CD4-positive, alpha-beta memory T cell (primary cell): ENCODE results near the gene TBC1D5. TPM values are rescaled to one million over a fixed set of nuclear protein-coding genes. Genes with fewer than 3 reads are reported as not detected.

Source experiments
- CTCF ChIA-PET: fragments of 350-600 bp; sonication (Branson Sonifier 250); formaldehyde crosslinking; loops from one replicate; lab custom pipeline; 2021; ENCODE audit warnings: inconsistent platforms; ENCODE audit not compliant: partially characterized antibody; lab: Charles Lee
- POLR2A ChIA-PET: fragments of 350-600 bp; sonication (Branson Sonifier 250); formaldehyde crosslinking; loops from one replicate; lab custom pipeline; 2021; ENCODE audit not compliant: partially characterized antibody; lab: Charles Lee
- DNase-seq, 5 donors: peaks; one replicate each; pipeline versions ENCODE4 v3.0.0 to v3.0.0-alpha.2; 2020 to 2022; ENCODE audit warnings: mixed read lengths in 1 of 5
- H3K27ac ChIP-seq: one replicate; pipeline ENCODE4 v1.7.0; 2013; ENCODE audit warnings: low read depth, low read length
- H3K27me3 ChIP-seq: 2 replicates; pipeline ENCODE4 v1.7.0; 2013; ENCODE audit warnings: mild to moderate bottlenecking, low read length, moderate library complexity; ENCODE audit not compliant: insufficient read depth
- H3K36me3 ChIP-seq: 2 replicates; pipeline ENCODE4 v1.7.0; 2013; ENCODE audit warnings: mild to moderate bottlenecking, low read length, moderate library complexity; ENCODE audit not compliant: insufficient read depth
- H3K4me1 ChIP-seq: 2 replicates; pipeline ENCODE4 v1.7.0; 2013; ENCODE audit warnings: mild to moderate bottlenecking, low read length, moderate library complexity; ENCODE audit not compliant: insufficient read depth
- H3K4me3 ChIP-seq, 2 donors: one replicate each; pipeline ENCODE4 v1.7.0; 2013; ENCODE audit warnings: low read length in 2 of 2, mild to moderate bottlenecking in 1 of 2
- H3K9me3 ChIP-seq, 2 donors: one replicate each; pipeline ENCODE4 v1.7.0; 2013; ENCODE audit warnings: low read length in 2 of 2, control low read depth in 1 of 2; ENCODE audit not compliant: control insufficient read depth in 1 of 2
- H3K27ac Mint-ChIP-seq, 7 donors: one replicate each; pipeline ENCODE4 v1.8.0; 2020 to 2021; ENCODE audit warnings: mixed read lengths in 7 of 7, mild to moderate bottlenecking in 6 of 7, inconsistent platforms in 3 of 7, moderate library complexity in 3 of 7
- H3K27me3 Mint-ChIP-seq, 2 donors: one replicate each; pipeline ENCODE4 v1.8.0; 2020 to 2021; ENCODE audit warnings: mixed read lengths in 2 of 2
- H3K36me3 Mint-ChIP-seq, 2 donors: one replicate each; pipeline ENCODE4 v1.8.0; 2020 to 2021; ENCODE audit warnings: mixed read lengths in 2 of 2, inconsistent platforms in 1 of 2, mild to moderate bottlenecking in 1 of 2
- H3K4me1 Mint-ChIP-seq, 4 donors: one replicate each; pipeline ENCODE4 v1.8.0; 2020 to 2021; ENCODE audit warnings: mixed read lengths in 4 of 4, mild to moderate bottlenecking in 1 of 4
- H3K4me3 Mint-ChIP-seq, 8 donors: one replicate each; pipeline ENCODE4 v1.8.0; 2020 to 2021; ENCODE audit warnings: mixed read lengths in 8 of 8, mild to moderate bottlenecking in 7 of 8, moderate library complexity in 6 of 8, inconsistent platforms in 3 of 8
- H3K9me3 Mint-ChIP-seq, 8 donors: one replicate each; pipeline ENCODE4 v1.8.0; 2020 to 2021; ENCODE audit warnings: mixed read lengths in 8 of 8, mild to moderate bottlenecking in 5 of 8, inconsistent platforms in 3 of 8, moderate library complexity in 1 of 8
- intact Hi-C: fragments of 100-400 bp; cut with micrococcal nuclease; formaldehyde crosslinking; loops from one replicate; pipeline ENCODE4 v1.15.1; 2023
- polyA plus RNA-seq, 2 donors: library from polyadenylated mRNA; unstranded; fragments of 300-500 nt; fragmentation: Illumina TruSeq; gene quantifications; one replicate each; pipeline ENCODE4 v1.2.3, GENCODE V29; 2021
- total RNA-seq, 2 experiments: library from RNA; stranded (reverse); gene quantifications; one replicate each; pipeline ENCODE4 v1.2.3, GENCODE V29; 2021

TBC1D5 gene
- total and polyA plus RNA-seq, 4 experiments from 2014 or later = 21.2 to 52.2 (median 43.3) TPM

DNA sequence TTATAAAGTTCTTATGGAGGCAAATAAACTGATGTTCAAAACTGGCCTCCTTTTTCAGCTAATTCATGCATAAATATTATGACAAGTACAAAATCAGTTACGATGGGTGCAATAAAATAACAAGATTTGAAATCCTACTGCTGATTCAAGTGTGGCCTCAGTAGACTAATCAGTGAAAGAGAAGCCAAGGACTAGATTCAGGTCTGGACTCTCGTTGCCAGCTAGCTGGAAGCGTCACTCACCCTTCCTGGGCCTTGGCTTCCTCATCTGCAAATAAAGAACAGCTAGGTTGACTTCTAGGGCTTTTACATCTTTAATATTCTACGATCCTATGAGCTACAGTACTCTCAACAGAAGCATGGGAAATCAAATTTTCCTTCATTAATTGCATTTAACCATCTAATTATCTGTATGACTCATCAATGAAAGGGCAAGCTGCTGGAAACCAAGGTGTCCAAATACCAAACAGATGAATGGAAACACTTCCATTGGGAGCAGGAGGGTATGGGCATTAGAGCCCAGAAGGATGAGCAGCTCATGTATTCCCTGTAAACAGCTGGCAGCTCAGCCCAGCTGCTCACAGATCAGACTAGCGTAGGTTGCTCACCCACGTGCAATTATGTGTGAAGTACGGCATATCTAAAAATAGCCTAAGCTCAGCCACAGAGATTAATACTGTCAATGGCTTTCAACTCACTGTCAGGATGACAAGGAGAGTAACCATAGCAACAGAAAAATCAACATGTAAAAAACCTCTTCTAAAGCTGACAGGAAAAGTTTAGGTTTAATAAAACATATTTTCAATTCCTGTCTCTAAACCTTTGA lies 562.8 kb downstream of the TBC1D5 start:
- no peak overlapping the region for H3K4me3 ChIP-seq
- peak; percentile 24 to 51 (median 41) for DNase-seq
- no peak overlapping the region for H3K27ac ChIP-seq
- ChIA-PET CTCF (no interaction called here), POLR2A (no interaction called here)
- Mint-ChIP-seq H3K9me3 (no peaks in the 10 kb centered on the region), H3K27ac (peak overlapping the region in 3 of 7 donors; percentile 35 to 68 (median 57)), H3K4me1 (peaks cover 15 to 31% (median 18%) of the 10 kb centered on the region in 4 donors), H3K4me3 (peak overlapping the region in 1 of 8 donors; percentile 27), H3K36me3 (peaks cover 15 to 28% of the 10 kb centered on the region in 2 donors), H3K27me3 (no peaks in the 10 kb centered on the region)
- H3K9me3 ChIP-seq = no peaks in the 10 kb centered on the region
- no peaks in the 10 kb centered on the region for H3K27me3 ChIP-seq
- intact Hi-C loops = no loop called here
- peaks cover 14% of the 10 kb centered on the region for H3K4me1 ChIP-seq
- H3K36me3 ChIP-seq = no peaks in the 10 kb centered on the region

DNA sequence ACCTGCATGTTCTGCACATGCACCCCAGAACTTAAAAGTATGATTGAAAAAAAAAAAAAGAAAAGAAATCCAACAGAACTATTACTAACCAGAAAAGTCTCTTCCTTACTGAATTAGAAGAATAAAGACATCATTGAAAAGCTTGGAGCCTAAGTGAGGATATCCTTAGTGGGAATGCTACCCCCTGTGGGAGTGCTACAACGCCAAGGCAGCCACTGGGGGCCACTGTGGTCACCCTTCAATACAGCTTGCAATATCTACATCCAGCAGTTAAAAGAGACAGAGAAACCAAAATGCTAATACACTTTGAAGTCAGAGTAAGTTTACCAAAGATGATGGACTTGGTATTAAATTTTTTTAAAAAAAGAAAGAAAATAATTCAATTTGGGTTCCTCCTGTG lies 565.7 kb downstream of the TBC1D5 start:
- Histone ChIP-seq H3K4me1 (peaks cover 10% of the 10 kb centered on the region), H3K36me3 (no peaks in the 10 kb centered on the region), H3K27ac (no peak overlapping the region), H3K9me3 (no peaks in the 10 kb centered on the region), H3K4me3 (no peak overlapping the region), H3K27me3 (no peaks in the 10 kb centered on the region)
- H3K4me3 Mint-ChIP-seq = no peak overlapping the region
- H3K27ac Mint-ChIP-seq = peak overlapping the region in 1 of 7 donors; percentile 57
- no peaks in the 10 kb centered on the region for H3K27me3 Mint-ChIP-seq
- H3K4me1 Mint-ChIP-seq = peaks cover 5 to 10% (median 6%) of the 10 kb centered on the region in 4 donors
- peaks cover 5 to 16% of the 10 kb centered on the region in 2 donors for H3K36me3 Mint-ChIP-seq
- DNase-seq = no peak
- intact Hi-C loops = no loop called here
- H3K9me3 Mint-ChIP-seq = no peaks in the 10 kb centered on the region
- CTCF ChIA-PET = interaction anchor here (0.5 to 1.3 kb wide), 3 partner anchors 19 to 293 kb away, joined by 3 read pairs; no protein-coding TSS in a partner anchor
- POLR2A ChIA-PET = no interaction called here

DNA sequence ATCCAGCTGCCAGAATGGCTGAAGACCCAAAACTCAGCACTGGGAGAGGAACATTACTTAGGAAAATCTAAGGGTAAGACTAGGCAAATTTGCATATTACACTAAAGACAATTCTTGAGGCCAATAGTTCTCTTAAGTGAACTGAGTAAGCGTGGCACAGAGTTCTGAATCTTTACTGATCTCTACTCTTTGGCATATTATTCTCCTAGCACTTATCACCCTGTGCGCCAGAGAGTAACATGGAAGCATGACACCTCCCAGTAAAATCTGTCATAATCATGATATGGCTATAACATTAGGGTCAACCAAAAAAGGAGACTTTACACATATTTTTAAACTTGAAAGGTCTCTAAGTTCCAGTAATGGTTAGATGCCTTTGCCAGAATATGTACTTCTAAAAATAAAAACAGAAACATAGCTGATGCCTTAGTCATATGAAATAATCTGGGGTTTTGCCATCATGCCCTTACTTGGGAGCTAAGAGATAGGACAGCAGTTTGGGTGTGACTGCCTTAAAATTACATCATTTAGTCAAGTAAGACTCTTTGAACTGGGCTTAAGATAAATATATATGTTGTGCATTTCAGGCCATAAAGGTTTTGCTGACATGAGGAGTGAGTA lies 567.1 kb downstream of the TBC1D5 start:
- intact Hi-C loops = no loop called here
- Histone ChIP-seq H3K4me1 (peaks cover 10% of the 10 kb centered on the region), H3K27me3 (no peaks in the 10 kb centered on the region), H3K4me3 (no peak overlapping the region), H3K36me3 (no peaks in the 10 kb centered on the region), H3K9me3 (no peaks in the 10 kb centered on the region), H3K27ac (no peak overlapping the region)
- Mint-ChIP-seq H3K27ac (no peak overlapping the region), H3K4me3 (no peak overlapping the region), H3K27me3 (no peaks in the 10 kb centered on the region), H3K4me1 (peaks cover 2 to 7% (median 5%) of the 10 kb centered on the region in 4 donors), H3K36me3 (peaks cover 6 to 13% of the 10 kb centered on the region in 2 donors), H3K9me3 (no peaks in the 10 kb centered on the region)
- POLR2A ChIA-PET = no interaction called here
- no peak for DNase-seq
- CTCF ChIA-PET = interaction anchor here (0.9 to 1.3 kb wide), 4 partner anchors 8 to 339 kb away, joined by 3 to 4 read pairs (median 3); no protein-coding TSS in a partner anchor

DNA sequence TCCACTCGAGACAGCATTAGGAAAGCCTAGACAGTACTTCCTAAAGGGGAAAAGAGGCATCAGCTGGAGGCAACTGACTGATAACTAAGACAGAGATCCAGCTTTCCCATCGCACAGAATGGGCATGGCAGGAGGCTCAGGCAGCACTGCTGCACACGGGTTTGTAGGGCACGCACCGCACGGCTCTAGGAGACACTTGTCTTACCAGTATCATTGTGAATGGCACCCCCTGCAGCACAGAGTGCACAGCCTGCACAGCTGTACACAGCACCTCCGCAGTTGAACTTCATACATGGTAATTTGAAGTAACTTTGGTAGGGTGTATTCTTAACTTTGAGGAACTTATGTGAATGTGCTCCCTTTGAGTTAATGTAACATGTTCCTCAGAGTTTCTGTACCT lies 576.1 kb downstream of the TBC1D5 start:
- Histone ChIP-seq H3K9me3 (no peaks in the 10 kb centered on the region), H3K4me3 (no peak overlapping the region), H3K36me3 (peaks cover 14% of the 10 kb centered on the region), H3K27me3 (no peaks in the 10 kb centered on the region), H3K4me1 (no peaks in the 10 kb centered on the region), H3K27ac (no peak overlapping the region)
- Mint-ChIP-seq H3K9me3 (no peaks in the 10 kb centered on the region), H3K27ac (peak overlapping the region in 1 of 7 donors; percentile 36), H3K4me1 (no peaks in the 10 kb centered on the region), H3K27me3 (no peaks in the 10 kb centered on the region), H3K36me3 (peaks cover 52 to 53% of the 10 kb centered on the region in 2 donors), H3K4me3 (no peak overlapping the region)
- intact Hi-C loops = no loop called here
- POLR2A ChIA-PET = interaction anchor here (0.9 kb wide), 1 partner anchor 15 kb away, joined by 3 read pairs; no protein-coding TSS in a partner anchor
- DNase-seq = no peak
- CTCF ChIA-PET = interaction anchor here (0.9 kb wide), 1 partner anchor 9 kb away, joined by 4 read pairs; no protein-coding TSS in a partner anchor

DNA sequence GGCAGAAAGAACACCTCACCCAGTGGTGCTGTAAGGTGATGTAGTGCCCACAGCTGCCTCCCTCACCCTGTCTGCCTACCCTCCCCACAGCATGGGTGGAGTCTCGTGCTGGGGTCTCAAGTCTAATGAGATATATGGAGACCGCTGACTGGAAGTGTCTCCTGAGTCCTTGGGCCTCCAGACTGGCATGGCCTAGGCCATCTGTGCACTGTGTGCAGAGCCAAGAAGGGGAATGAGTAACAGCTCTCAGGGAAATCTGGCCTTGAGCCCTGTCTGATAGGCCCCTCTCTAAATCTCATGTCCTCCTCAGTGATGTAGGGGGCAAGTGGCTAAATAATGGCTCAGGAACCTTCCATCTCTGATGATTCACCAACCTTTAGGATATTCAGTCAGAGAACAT lies 580.3 kb downstream of the TBC1D5 start:
- Histone ChIP-seq H3K4me3 (no peak overlapping the region), H3K4me1 (no peaks in the 10 kb centered on the region), H3K36me3 (peaks cover 14% of the 10 kb centered on the region), H3K27me3 (no peaks in the 10 kb centered on the region), H3K27ac (no peak overlapping the region), H3K9me3 (no peaks in the 10 kb centered on the region)
- CTCF ChIA-PET = no interaction called here
- Mint-ChIP-seq H3K9me3 (no peaks in the 10 kb centered on the region), H3K36me3 (peaks cover 55 to 63% of the 10 kb centered on the region in 2 donors), H3K27ac (peak overlapping the region in 1 of 7 donors; percentile 36), H3K4me1 (no peaks in the 10 kb centered on the region), H3K4me3 (no peak overlapping the region), H3K27me3 (no peaks in the 10 kb centered on the region)
- no peak for DNase-seq
- intact Hi-C loops = no loop called here
- POLR2A ChIA-PET = no interaction called here

DNA sequence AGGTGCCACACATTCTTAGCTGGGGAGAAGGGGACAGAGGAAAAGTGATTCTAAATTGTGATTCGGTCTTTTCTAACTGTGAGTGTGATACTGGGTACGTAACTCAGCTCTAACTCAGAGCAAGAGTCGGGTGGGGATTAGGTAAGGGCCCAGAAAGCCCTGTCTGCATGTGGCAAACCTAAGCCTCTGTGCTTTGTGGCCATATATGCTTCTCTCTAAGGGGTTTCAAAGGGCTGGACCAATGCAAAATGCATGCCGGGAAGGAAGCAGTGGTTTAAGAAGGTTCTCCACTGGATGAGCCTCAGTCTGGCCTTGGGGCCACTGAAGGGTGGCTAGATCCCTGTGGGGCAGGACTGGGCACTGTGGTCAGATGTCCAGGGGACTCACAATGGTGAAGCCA lies 581.8 kb downstream of the TBC1D5 start:
- Histone ChIP-seq H3K36me3 (peaks cover 6% of the 10 kb centered on the region), H3K27ac (no peak overlapping the region), H3K9me3 (no peaks in the 10 kb centered on the region), H3K27me3 (no peaks in the 10 kb centered on the region), H3K4me3 (no peak overlapping the region), H3K4me1 (no peaks in the 10 kb centered on the region)
- H3K36me3 Mint-ChIP-seq = peaks cover 48 to 58% of the 10 kb centered on the region in 2 donors
- POLR2A ChIA-PET = no interaction called here
- intact Hi-C loops = no loop called here
- no peak overlapping the region for H3K27ac Mint-ChIP-seq
- no peak overlapping the region for H3K4me3 Mint-ChIP-seq
- H3K9me3 Mint-ChIP-seq = no peaks in the 10 kb centered on the region
- H3K27me3 Mint-ChIP-seq = no peaks in the 10 kb centered on the region
- CTCF ChIA-PET = no interaction called here
- H3K4me1 Mint-ChIP-seq = no peaks in the 10 kb centered on the region
- no peak for DNase-seq

DNA sequence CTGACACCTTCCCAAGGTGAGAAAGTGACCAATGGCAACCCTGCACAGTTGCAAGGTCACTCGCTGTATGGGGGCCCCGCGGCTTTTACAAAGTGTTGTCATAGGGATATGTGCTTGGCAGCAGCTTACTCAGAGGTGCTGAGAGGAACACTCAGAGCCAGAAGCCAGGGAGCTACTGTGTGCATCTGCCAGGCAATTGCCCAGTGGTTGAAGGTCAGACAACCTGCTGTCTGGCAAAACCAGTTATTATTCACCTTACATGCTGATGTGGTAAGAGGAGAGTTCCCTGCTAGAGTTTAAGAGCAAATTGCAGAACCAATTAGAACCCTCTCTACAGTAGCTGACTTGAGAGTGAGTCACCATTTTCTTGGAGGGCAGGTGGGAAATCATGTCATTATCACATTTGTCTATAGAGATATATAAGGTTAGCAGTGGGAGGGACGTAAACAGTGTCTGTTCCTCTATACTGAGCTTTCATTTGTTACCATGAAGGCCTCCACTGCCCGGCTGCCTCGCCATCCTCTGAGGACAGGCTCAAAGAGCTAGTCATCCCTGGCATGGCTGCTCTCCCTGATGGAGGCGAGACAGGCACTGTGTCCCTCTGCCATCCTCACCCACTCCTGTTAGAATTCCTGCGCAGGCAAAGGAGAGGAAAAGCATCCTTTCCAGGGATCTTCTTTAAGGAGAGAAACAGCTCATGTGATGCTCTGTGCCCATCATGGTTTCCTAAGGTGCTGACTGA lies 583.3 kb downstream of the TBC1D5 start:
- no peaks in the 10 kb centered on the region for H3K9me3 ChIP-seq
- Mint-ChIP-seq H3K27ac (peak overlapping the region in 2 of 7 donors; percentile 66 to 80), H3K27me3 (no peaks in the 10 kb centered on the region), H3K36me3 (peaks cover 47 to 59% of the 10 kb centered on the region in 2 donors), H3K4me1 (peaks cover 0 to 5% (median 2%) of the 10 kb centered on the region in 4 donors), H3K9me3 (no peaks in the 10 kb centered on the region), H3K4me3 (no peak overlapping the region)
- CTCF ChIA-PET = no interaction called here
- H3K27me3 ChIP-seq = no peaks in the 10 kb centered on the region
- POLR2A ChIA-PET = no interaction called here
- no peak for DNase-seq
- no peaks in the 10 kb centered on the region for H3K4me1 ChIP-seq
- peaks cover 1% of the 10 kb centered on the region for H3K36me3 ChIP-seq
- no peak overlapping the region for H3K4me3 ChIP-seq
- intact Hi-C loops = no loop called here
- no peak overlapping the region for H3K27ac ChIP-seq
